ENCODE data around the gene CPLX3.

The CPLX3 gene

DNA sequence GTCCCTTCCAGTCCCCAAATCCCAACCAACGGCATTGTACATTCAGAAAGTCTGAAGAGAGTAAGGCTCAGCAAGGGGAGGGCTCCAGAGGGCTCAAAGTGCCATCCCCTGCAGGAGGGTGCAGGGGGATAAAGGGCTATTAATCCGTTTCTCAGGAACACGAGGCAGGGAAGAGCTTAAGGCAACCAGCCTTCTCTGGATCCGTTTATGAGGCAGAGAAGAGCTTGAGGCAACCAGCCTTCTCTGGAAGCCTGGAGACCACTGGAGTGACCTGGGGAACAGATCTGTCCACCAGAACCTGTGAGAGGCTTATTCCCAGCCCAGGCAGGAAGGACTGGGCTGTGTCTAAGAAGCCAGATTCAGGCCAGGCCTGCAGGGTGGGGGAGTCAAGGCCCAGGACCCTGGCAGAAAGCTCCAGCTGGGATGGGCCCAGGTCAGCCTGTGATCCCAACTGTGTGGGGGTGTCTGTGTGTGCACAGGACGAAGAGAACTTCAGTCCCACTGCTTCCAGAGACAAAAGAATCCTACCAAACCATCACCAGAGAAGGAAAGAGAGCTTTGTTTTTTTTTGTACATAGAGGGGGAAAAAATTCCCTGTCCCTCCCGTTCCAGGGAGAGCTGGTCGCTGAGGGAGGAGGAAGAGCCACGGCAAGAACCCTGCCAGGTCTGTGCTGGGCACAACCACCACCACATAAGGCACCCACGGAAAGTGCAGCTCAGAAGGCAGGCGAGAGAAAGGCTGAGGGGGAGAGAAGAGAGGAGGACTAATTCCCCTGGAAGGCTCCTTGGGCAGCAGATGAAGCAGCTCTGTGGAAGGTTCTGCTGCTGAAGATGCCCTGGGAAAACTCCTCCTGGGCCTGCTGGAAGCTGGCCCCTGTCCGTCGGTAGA is 18.1 kb downstream of the CPLX3 start:
- no peak for DNase-seq (ENCODE audit: low read depth, low spot score)

GRCh38 chr15:74845208-74845568 is 18.8 kb downstream of the CPLX3 start:
- peak; percentile 28 for DNase-seq (ENCODE audit: low read depth, low spot score)

DNA sequence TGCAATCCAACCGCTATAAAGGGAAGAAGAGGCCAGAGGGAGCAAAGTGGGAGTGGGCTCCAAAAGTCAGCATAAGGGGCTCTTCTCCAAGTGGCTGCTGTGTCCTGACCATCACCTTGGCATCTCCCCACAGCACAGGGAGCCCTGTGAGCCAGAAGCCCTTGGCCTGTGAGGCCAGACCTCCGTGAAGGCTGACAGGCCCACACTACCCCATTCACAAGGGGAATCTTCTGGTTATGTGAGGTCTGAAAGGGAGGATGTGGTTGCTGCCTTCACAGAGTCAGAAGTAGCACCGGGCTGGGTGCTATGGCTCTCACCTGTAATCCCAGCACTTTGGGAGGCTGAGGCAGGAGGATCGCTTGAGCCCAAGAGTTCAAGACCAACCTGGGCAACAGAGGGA is 19.2 kb downstream of the CPLX3 start:
- DNase-seq (ENCODE audit: low read depth, low spot score): no peak

- DNase-seq (ENCODE audit: low read depth, low spot score): no peak
These were observed 21.0 kb downstream of the CPLX3 start for GRCh38 chr15:74847432-74847831.

DNA sequence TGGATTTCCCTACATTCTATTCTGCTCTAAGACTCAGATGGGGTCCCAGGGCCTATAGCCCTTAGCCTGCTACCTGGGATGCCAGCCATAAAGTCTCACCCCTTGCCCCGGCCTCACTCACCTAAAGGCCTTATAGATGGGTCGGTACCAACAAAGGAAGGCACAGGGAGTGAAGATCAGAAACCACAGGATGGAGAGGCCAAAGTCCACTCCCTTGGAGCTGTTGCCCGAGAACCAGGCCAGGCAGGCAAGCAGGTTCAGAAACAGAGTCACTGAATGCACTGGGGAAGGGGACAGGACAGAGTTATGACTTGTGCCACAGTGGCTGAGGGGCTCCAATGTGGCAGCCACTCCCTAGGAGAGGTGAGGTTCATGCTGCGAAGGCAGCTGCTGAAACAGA is 24.0 kb downstream of the CPLX3 start:
- no peak for DNase-seq (ENCODE audit: low read depth, low spot score)

GRCh38 chr15:74851960-74852359 is 25.5 kb downstream of the CPLX3 start:
- no peak for DNase-seq (ENCODE audit: low read depth, low spot score)

- DNase-seq (ENCODE audit: low read depth, low spot score): no peak
These were observed 28.1 kb downstream of the CPLX3 start for GRCh38 chr15:74854453-74855022.

GRCh38 chr15:74855857-74856256 is 29.4 kb downstream of the CPLX3 start:
- DNase-seq (ENCODE audit: low read depth, low spot score): no peak

DNA sequence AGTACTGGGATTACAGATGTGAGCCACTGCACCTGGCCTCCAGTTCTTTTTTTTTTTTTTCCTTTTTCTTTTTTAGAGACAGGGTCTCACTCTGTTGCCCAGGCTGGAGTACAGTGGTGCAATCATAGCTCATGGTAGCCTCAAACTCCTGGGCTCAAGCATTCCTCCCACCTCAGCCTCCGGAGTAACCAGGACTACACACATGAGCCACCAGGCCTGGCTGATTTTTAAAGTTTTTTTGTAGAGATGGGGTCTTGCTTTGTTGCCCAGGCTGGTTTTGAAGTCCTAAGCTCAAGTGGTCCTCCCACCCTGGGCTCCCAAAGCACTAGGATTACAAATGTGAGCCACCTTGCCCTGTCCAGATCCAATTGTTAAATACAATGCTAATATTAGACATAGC is 30.1 kb downstream of the CPLX3 start:
- no peak for DNase-seq (ENCODE audit: low read depth, low spot score)

GRCh38 chr15:74857082-74857655 is 30.7 kb downstream of the CPLX3 start:
- no peak for DNase-seq (ENCODE audit: low read depth, low spot score)

GRCh38 chr15:74857671-74858368 is 31.4 kb downstream of the CPLX3 start:
- DNase-seq (ENCODE audit: low read depth, low spot score): no peak

DNA sequence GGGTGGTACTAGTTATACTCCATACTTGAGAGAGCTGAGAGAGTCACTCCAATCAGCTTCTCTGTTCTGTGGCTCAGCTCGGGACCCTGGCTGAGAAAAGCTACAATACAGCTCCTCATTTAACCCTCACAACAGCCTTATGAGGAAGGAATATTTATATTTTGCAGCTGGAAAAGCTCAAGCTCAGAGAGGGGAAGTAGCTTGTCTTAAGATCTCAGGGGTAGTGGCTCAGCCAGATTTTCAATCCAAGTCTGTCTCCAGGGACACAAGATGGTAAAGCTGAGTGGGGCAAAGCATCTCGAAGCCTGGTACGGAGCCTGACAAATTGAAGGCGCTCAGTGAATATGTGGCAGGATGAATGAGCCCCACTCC is 31.9 kb downstream of the CPLX3 start:
- no peak for DNase-seq (ENCODE audit: low read depth, low spot score)

DNA sequence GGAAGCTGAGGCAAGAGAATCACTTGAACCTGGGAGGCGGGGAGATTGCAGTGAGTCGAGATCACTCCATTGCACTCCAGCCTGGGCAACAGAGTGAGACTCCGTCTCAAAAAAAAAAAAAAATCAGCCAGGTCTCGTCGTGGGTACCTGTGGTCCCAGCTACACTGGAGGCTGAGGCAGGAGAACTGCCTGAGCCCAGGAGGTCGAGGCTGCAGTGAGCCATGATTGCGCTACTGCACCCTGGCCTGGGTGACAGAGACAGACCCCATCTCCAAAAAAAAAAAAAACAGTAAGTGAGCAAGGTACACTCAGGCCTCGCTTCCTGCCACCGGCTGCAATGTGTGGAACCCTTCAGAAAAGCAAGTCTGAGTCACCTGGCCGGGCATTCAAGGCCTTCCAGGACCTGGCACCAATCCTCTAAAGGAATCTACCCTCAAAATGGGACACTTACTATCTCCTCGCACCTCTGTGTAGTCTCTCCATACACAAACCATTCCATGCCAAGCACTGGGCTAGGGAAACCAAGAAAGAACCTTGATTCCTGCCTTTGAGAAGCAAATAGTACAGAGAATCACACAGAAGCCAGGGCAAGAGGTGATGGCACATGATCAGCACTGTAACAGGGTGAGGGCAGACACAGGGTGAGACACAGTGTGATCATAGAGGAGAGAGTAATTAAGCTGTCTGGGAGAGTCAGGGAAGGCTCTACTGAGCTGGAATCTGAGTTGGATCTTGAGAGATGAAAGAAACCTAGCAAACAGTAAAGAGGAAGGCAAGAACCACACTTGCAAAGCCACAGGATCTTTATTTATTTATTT is 37.0 kb downstream of the CPLX3 start:
- DNase-seq (ENCODE audit: low read depth, low spot score): no peak

DNA sequence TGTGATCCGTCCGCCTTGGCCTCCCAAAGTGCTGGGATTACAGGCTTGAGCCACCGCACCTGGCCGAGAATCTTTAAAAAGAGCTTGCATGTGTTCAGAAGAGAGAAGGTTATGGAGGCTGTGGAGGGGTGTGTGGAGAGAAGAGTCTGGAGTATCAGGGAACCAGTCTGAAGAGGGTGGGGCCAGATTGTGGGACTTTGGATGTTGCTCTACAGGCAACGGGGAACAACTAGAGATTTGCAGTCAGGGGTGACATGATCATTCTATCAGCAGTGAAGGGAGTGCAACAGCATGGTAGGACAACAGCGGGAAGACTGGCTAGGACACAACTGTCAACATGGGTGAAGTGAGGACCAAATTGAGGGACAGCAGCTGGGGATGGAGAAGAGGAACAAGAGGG is 37.9 kb downstream of the CPLX3 start:
- no peak for DNase-seq (ENCODE audit: low read depth, low spot score)

GRCh38 chr15:74865316-74865715 is 38.9 kb downstream of the CPLX3 start:
- no peak for DNase-seq (ENCODE audit: low read depth, low spot score)

DNA sequence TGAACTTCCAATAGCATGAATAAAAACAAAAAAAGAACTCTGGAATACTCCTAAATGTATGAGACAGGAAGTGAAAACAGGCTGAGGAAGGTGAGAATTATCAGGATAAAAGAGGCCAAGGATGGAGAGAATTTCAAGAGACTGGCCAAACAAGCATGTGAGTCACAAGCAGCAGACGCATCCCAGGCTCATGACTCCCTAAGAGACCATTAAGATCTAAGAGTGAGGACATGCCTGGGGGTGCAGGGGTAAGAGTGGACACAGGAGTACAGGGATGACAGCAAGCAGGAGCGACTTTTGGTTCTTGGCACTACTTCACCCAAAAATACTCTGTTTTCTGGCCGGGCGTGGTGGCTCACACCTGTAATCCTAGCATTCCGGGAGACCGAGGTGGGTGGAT is 39.7 kb downstream of the CPLX3 start:
- DNase-seq (ENCODE audit: low read depth, low spot score): no peak

- no peak for DNase-seq (ENCODE audit: low read depth, low spot score)
These were observed 41.1 kb downstream of the CPLX3 start for GRCh38 chr15:74867466-74868038.

- no peak for DNase-seq (ENCODE audit: low read depth, low spot score)
These were observed 41.6 kb downstream of the CPLX3 start for GRCh38 chr15:74868059-74868458.

DNA sequence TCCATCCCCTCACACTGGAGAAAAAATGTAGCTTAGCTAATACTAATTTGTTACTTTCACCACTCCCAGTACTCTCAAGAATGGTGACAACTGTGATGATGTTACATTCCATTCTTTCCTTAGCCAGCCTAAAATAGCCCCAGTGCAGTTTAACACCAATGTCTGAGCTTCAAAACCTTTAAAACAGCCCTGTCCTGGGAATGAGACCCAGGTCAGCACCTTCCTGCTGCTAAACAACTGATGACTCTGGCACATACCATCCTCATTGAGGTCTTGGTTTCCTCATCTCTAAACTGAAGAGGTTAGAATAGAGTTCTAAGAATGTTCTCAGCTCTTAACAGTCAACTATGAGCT is 42.9 kb downstream of the CPLX3 start:
- no peak for DNase-seq (ENCODE audit: low read depth, low spot score)

GRCh38 chr15:74869726-74870407 is 43.4 kb downstream of the CPLX3 start:
- no peak for DNase-seq (ENCODE audit: low read depth, low spot score)
